ENCODE measurements around the gene NAALAD2. TPM values are rescaled to one million over a fixed set of nuclear protein-coding genes. Genes with fewer than 3 reads are reported as not detected.

The NAALAD2 gene
- total and polyA plus RNA-seq, 2 of the 8 experiments (the other 6 are each of a cell fraction or from before 2014, with no cell fraction given), result 2.6 to 3.9 TPM

GRCh38 chr11:90220391-90220790, 85.9 kb downstream of the NAALAD2 start:
- DNase-seq (ENCODE audit: low read depth in 1 of 2, low spot score in 2 of 2) (no peak), FAIRE-seq (no peak)
- Histone ChIP-seq H2AFZ (ENCODE audit: low read length) (no peak overlapping the region), H2BK5ac (ENCODE audit: low read depth, low read length) (no peak overlapping the region), H2BK120ac (replicated peaks; ENCODE audit: low read depth, low read length) (no peak overlapping the region), H3K23me2 (ENCODE audit: low read depth, low read length) (peaks cover 10% of the 10 kb centered on the region), H3K14ac (ENCODE audit: insufficient read length) (no peak overlapping the region), H2AK5ac (ENCODE audit: low read depth, low read length) (no peak overlapping the region), H2BK15ac (ENCODE audit: low read length) (no peak overlapping the region), H3K4me3 (ENCODE audit: extremely low read depth in 1 of 4, insufficient read depth in 2 of 4, low read depth in 3 of 4, low read length in 4 of 4) (peak overlapping the region in 1 of 4 experiments; percentile 90; a peak in 1 of 8 replicates), H4K20me1 (replicated peaks in 1 of 2; ENCODE audit: control insufficient read depth in 1 of 2, insufficient read depth in 2 of 2, low read length in 2 of 2) (peaks cover 1 to 5% of the 10 kb centered on the region in 2 experiments), H3K27me3 (replicated peaks in 1 of 4; ENCODE audit: control insufficient read depth in 3 of 4, extremely low read depth in 1 of 4, insufficient read depth in 3 of 4, low read length in 3 of 4) (peaks cover 0 to 1% (median 0%) of the 10 kb centered on the region in 4 experiments; a peak in 1 of 7 replicates), H3K79me1 (ENCODE audit: low read depth, low read length) (no peaks in the 10 kb centered on the region), H3K27ac (ENCODE audit: low read depth, low read length) (no peak overlapping the region), H2BK20ac (ENCODE audit: low read length) (no peak overlapping the region), H3K23ac (ENCODE audit: insufficient read length) (no peak overlapping the region), H3K9ac (replicated peaks in 1 of 4; ENCODE audit: extremely low read depth in 1 of 4, low read depth in 3 of 4, low read length in 3 of 4) (no peak overlapping the region), H4K8ac (ENCODE audit: extremely low read depth, insufficient read depth, low read length) (no peak overlapping the region), H3K56ac (replicated peaks; ENCODE audit: insufficient read length, low read depth, low read length) (no peak overlapping the region), H3K18ac (ENCODE audit: extremely low read depth, low read length) (no peak overlapping the region), H4K5ac (ENCODE audit: insufficient read length, low read depth, low read length) (no peak overlapping the region), H2BK12ac (ENCODE audit: low read depth, low read length) (no peak overlapping the region), H3K4ac (replicated peaks; ENCODE audit: insufficient read length, low read depth, low read length) (no peak overlapping the region), H3K79me2 (ENCODE audit: control insufficient read depth in 1 of 2, insufficient read depth in 2 of 2, low read length in 2 of 2) (peaks cover 22 to 82% of the 10 kb centered on the region in 2 experiments), H3K36me3 (ENCODE audit: control insufficient read depth in 2 of 4, insufficient read depth in 4 of 4, low read length in 3 of 4) (peaks cover 0 to 16% (median 0%) of the 10 kb centered on the region in 4 experiments; a peak in 1 of 8 replicates), H3K4me2 (ENCODE audit: insufficient read depth in 1 of 2, low read depth in 2 of 2, low read length in 2 of 2) (no peak overlapping the region; a peak in 2 of 4 replicates), H3K4me1 (replicated peaks in 1 of 4; ENCODE audit: control insufficient read depth in 3 of 4, insufficient read depth in 4 of 4, low read length in 3 of 4) (no peaks in the 10 kb centered on the region; a peak in 4 of 7 replicates), H4K91ac (replicated peaks; ENCODE audit: insufficient read length, low read length) (no peak overlapping the region), H3K9me3 (ENCODE audit: insufficient read depth in 2 of 2, low read depth in 1 of 2, low read length in 1 of 2) (no peaks in the 10 kb centered on the region; a peak in 1 of 4 replicates)
- 86% methylated on average over 1 of the region's 1 CpG; no CpG with 5 or more reads in 1 of the 2 experiments for WGBS, 2 experiments (ENCODE audit: extremely low coverage in 1 of 2, insufficient coverage in 1 of 2, insufficient read length in 1 of 2, insufficient replicate concordance in 2 of 2, low coverage in 1 of 2, low lambda C conversion rate in 2 of 2, missing lambda C conversion rate in 1 of 2)
- POLR2A ChIA-PET (ENCODE audit: partially characterized antibody), result no interaction called here
- CTCF ChIA-PET (ENCODE audit: partially characterized antibody), result interaction anchor here (1.4 to 1.5 kb wide), 2 partner anchors 16 to 85 kb away, joined by 4 read pairs; no protein-coding TSS in a partner anchor
- TF ChIP-seq CHD1 (IDR thresholded peaks at IDR 0.05; ENCODE audit: low read depth, low read length) (no peak), ZNF274 (IDR thresholded peaks at IDR 0.05; ENCODE audit: borderline replicate concordance, extremely low read depth, low read length) (no peak), MAFK (IDR thresholded peaks at IDR 0.05; ENCODE audit: low read depth, low read length) (no peak), EP300 (IDR thresholded peaks at IDR 0.05; ENCODE audit: borderline replicate concordance in 1 of 2, low read depth in 2 of 2, low read length in 2 of 2) (no peak), EZH2 (IDR thresholded peaks at IDR 0.05; ENCODE audit: low read depth, low read length, severe bottlenecking) (no peak), CTBP2 (IDR thresholded peaks at IDR 0.05; ENCODE audit: borderline replicate concordance, insufficient read depth, insufficient read length, low read length) (no peak), HDAC6 (IDR thresholded peaks at IDR 0.05; ENCODE audit: low read depth, low read length) (no peak), NANOG (IDR thresholded peaks at IDR 0.05; ENCODE audit: insufficient read depth, low read depth, low read length, poor library complexity, severe bottlenecking) (no peak), POLR2AphosphoS5 (IDR thresholded peaks at IDR 0.05; ENCODE audit: low read depth, low read length) (no peak), YY1 (IDR thresholded peaks at IDR 0.05; ENCODE audit: low read depth, low read length) (no peak), CREB1 (IDR thresholded peaks at IDR 0.05) (no peak)
- TF ChIP-seq, protein P1, sequence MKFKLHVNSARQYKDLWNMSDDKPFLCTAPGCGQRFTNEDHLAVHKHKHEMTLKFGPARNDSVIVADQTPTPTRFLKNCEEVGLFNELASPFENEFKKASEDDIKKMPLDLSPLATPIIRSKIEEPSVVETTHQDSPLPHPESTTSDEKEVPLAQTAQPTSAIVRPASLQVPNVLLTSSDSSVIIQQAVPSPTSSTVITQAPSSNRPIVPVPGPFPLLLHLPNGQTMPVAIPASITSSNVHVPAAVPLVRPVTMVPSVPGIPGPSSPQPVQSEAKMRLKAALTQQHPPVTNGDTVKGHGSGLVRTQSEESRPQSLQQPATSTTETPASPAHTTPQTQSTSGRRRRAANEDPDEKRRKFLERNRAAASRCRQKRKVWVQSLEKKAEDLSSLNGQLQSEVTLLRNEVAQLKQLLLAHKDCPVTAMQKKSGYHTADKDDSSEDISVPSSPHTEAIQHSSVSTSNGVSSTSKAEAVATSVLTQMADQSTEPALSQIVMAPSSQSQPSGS (IDR thresholded peaks at IDR 0.05; ENCODE audit: low read length), result no peak
